Fibroblast of skin of left biceps (primary cell): Measurements from ENCODE around the gene SHF.

Experiments used
- DNase-seq, 2 experiments: peaks; one replicate each; pipeline ENCODE4 v3.0.0-alpha.2; 2013; ENCODE audit warnings: low read depth in 2 of 2

The SHF gene

DNA sequence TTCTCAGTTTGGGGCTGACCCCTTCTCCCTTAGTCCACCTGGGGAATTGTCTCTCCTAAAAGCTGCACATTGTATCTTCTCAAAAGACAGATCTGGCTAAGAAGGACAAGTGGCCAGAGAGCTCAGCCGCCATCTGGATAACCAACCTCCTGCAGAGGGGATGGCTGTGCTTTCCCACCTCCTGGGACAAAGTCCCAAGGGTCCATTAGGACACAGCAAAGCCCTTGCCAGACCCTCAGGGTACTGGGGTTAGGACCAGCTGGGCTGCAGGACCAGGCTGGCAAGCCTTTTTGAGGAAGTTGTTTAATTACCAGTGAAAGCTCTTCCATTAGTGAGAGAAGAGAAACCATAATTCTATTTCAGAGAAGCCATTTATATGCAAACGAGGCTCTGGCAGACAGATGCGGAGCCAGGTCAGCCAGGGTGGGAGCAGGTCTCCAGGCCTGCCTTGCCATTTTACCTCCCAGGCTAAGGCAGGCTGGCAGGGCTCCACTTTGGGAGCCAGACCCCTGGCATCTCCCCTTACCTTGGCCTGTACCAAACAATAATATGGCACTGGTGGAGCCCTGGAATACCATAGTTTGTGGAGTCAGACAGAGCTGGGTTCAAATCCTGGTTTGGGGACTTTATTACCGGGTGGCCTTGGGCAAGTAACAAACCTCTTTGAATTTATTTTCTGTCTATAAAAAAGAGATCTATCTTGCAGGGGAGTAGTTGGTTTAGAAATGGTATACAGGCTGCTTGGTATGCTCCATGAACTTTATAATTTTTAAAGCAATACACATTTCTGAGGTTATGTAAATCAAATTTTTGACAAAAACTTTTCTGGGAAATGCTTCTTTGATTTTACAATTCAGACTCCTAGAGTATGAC is 17.9 kb downstream of the SHF start:
- DNase-seq: no peak

DNA sequence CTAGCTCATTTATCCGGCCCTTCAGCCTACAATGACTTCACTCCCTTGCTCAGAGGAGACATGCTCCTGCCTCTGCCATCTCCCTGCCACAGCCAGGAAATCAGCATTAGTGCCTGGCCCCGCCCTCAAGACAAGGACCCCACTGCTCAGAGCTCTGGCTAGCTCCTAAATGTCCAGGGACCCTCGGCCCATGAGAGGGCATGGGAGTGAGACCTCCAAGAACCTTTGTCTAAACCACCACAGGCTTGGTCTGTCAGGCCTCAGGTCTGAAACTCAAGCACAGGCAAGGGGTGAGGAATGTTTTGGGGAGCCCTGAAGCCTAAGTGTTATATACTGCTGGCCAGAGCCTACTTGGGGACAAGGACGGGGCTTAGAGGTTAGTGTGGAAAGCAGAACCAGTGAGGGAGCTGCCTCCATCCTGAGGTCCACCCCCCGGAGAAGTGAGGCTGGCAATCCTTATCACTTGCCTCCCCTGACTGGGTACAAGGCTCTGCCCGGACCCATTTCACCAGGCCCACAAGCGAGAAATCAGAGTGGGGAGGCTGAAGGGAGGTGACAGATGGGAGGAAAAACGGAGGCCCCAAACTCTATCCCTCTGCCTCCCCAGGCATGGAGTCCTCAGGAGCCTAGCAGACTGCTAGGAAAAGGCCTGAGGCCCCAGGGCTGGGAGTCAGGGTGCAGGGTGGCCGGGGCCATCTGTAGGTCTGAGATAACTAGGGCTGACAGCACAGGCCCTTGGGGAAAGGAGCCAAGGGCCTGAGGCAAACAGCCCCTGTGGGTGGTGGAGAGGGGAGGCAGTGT is 18.8 kb downstream of the SHF start:
- DNase-seq: no peak

DNA sequence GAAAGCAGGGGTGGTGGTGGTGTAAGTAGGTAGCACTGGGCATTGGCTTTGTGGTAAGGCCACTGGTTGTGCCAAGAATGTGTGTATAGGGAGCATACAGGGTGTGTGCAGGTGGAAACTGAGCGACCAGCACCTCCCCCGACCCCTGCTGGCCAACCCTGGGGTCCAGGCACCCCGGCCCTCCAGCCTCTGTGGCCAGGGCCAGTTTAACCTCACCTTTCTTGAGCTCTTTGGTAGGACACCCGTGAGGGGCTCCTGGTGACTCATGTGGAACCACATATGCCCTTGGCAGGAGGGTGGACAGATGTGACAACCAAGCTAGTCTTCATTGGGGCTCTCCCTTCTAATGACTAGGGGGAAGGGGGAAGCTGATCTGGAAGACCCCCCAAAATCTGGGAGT is 19.5 kb downstream of the SHF start:
- DNase-seq: no peak

DNA sequence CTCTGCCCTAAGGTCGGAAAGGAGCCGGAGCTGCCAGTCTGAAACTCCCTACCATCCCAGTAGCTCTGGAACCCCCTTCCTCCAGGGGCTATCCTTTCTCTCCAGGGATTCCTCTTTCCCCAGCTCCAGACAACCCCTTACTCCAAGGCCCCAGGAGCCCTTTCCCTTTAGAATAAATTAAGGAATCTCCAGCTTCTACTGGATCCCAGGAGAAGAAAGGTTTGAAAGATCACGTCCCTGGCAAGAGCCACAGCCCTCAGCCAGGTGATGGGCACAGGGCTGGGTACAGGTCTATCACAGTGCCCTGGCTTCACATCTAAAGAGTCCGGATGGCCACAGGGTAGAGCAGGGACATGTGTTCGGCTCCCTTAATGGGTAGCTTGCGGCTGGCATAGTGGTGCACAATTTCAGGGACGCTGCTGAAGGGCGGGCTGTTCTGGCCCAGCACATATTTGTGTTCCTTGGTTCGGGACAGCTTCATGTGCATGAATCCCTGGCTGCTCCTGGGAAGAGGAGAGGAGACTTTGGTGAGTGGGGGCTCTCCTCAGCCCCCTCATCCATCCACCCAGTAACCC is 20.0 kb downstream of the SHF start:
- DNase-seq: no peak

DNA sequence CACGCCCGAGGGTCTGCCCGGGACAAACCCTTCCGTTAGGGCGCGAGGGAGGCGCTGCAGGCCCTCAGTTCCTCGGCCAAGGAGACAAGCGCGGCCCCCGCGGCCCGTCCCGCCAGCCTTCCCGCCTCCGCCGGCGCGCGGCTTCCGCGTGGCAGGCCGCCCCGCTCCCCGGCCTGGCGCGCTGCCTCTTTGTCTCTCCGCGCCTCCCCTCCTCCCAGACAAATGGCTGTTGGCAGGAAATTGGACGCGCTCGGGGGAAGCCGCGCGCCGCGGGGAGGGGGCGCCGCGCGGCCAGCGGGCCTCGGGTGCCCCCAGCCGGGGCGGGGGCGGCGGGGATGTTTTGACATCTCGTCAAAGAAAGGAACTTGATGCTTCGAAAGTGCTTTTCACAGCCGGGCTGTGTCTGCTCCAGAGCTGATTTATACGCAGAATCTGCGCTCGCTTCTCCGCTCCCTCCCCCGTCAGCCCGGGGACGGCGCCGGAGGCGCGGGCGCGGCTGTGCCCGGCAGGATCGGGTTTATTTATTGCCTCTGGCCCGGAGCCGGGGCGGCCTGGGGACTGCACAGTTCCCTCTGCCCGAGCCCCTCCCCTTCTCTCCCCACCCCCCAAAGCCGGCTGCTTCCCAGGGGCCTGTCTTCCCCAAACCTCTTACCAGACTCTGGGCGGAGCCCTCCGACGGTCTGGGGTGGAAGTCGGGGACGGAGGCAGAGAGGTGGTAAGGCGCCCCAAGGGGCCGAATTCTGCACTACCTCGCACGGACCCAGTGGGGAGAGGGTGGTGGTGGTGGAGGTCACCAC is 20.7 kb downstream of the SHF start:
- peak; percentile 62 to 67 for DNase-seq

DNA sequence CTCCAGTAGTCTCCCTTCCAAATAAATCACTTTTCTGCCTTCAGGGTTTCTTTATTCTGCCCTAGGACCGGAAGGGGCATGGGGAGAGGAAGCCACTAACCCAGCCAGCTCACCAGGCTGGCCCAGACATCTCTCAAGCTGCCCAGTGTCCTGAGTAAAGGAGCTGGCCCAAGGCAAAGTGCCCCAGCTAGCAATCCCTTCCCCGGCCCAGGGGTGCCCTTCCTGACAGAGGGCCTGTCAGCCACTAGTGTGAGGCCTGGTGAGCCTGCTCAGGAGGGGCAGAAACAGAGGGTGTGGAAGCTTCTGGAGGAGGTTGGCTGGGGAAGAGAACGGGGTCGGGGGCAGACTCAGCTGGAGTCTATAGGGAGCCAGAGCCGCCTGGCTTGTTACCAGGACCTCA is 22.2 kb downstream of the SHF start:
- DNase-seq: no peak

DNA sequence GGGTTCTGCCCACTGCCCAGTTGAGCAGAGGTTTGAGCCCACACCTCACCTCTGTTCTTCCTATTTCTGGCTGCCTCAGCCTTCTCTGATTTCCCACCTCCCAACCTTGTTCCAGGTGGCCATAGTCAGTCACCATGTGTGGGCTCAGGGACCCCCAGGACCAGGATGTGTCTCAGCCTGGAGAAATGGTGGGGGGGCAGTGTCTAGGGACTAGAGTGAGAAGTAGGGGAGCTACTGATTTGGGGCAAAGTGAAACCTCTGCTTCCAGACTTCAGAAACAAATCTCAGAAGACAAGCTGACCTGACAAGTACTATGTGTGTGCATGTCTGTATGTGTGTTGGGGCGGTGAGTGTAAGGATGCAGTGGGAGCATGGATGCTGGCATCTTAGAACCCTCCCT is 22.9 kb downstream of the SHF start:
- no peak for DNase-seq

DNA sequence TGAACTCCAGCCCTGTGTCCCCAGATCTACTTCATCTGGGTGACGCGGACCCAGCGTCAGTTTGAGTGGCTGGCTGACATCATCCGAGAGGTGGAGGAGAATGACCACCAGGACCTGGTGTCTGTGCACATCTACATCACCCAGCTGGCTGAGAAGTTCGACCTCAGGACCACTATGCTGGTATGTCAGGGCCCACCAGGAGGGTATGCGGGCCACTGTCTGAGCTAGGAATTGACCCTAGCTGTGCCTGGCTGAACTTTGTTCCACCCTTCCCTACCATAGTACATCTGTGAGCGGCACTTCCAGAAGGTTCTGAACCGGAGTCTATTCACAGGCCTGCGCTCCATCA is 24.3 kb downstream of the SHF start:
- no peak for DNase-seq

DNA sequence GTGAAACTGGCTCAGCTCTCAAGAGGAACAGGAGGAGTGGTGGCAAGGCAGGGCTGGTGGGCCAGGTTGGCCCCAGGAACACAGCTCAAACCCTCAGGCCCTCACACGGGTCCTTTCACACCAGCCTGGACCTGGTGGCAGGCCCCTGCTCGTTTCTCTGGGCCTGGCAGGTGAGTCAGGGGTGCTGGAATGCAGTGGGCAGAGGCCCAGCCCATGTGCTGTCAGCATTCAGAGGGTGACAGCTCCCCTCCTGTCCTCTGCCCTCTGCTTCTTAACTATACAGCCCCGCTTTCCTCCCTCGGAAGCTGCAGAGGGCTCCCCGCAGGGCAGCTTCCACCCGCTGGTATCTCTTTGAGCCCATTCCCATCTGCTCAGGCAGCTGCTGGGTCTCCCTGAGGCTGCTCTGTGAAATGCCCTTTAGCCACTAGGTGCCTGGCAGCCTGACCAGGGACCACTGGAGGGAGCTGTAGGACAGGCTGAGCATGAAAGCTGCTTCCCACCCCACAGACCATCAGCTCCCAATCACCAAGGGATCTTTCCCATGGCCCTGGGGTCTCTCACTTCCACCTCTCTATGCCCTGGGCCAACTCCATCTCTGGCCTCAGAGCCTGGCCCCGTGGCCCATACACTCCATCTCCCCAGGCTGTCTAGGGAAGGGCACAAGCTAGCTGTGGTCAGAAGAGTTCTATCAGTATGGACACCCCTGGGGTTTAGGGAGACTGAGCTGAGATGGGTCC is 24.8 kb downstream of the SHF start:
- DNase-seq: peak; percentile 28 to 39

DNA sequence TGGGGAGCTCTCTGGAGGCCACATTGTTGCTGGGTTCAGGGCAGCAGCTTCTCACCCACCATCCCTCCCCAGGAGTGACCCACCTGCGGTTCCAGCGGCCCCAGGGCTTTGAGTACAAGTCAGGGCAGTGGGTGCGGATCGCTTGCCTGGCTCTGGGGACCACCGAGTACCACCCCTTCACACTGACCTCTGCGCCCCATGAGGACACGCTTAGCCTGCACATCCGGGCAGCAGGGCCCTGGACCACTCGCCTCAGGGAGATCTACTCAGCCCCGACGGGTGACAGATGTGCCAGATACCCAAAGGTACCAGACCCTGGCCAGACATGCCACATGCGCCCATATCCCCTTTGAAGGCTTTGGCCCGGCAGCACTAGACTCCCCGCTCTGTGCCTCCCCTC is 26.1 kb downstream of the SHF start:
- DNase-seq: no peak

DNA sequence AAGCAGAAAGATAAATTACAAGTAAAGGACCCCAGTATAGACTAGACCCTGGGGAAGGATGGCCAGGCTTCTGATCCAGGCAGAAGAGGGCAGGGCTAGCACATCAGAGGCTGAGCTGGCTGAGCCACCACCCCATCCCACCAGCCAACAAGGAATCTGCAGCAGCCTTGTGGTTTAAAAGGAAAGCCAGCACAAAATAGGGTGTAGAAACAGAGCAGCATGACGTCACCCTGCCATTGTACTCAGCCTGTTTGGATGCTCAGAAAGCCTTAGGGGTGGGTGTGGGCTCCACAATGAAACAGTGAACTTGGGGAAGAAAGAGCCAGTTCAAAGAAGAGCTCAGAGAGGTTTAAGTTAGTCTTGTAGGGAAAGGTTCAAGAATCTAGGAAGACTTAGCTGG is 29.8 kb downstream of the SHF start:
- peak; percentile 9 to 20 for DNase-seq

DNA sequence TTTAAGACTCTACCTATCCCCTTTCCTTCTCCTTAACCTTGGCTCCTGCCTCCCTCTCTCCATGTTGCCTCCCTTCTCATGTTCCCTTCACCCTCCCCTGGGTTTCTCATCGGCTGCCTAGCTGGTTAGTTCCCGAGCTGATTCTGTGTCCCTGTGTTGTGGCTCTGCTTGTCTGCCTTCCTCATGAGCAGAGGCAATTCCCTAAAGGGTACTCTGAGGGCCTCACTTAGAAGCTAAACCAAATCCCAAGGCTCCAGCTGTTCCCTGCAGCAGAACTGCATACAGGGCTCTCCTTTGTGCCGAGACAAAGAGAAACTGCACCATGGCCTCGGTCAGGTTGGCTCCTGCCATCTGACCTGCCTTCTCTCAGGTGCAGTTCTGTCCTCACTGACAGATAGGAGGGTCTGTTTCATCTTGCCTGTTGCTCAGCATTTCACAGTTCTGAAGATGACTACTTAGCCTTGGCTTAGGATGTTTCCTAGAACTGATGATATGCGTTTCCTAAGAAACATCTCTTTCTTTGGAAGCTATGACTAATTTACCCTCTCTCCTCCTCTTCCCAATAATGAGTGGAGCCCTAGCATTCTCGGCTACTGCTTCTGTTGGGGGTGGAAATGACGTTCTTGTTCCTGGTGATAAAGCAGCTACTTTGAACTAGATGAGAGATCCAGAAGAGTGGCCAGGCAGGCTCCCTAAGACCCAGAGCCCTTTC is 30.9 kb downstream of the SHF start:
- peak; percentile 21 to 22 for DNase-seq

DNA sequence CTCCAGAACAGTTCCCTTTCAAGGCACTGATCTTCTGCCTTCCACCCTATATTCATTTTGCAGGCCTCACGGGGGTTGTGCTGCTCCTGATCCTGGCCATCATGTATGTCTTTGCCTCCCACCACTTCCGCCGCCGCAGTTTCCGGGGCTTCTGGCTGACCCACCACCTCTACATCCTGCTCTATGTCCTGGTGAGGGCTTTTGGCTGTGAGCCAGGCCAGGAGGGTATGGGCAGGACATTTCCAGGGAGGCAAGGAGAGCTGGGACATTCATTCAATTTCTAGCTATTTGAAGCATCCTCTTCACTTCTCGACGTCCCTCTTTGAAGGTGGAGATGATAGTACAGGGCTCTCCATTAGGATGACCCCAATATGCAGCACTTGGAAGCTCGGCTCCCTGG is 32.0 kb downstream of the SHF start:
- no peak for DNase-seq

DNA sequence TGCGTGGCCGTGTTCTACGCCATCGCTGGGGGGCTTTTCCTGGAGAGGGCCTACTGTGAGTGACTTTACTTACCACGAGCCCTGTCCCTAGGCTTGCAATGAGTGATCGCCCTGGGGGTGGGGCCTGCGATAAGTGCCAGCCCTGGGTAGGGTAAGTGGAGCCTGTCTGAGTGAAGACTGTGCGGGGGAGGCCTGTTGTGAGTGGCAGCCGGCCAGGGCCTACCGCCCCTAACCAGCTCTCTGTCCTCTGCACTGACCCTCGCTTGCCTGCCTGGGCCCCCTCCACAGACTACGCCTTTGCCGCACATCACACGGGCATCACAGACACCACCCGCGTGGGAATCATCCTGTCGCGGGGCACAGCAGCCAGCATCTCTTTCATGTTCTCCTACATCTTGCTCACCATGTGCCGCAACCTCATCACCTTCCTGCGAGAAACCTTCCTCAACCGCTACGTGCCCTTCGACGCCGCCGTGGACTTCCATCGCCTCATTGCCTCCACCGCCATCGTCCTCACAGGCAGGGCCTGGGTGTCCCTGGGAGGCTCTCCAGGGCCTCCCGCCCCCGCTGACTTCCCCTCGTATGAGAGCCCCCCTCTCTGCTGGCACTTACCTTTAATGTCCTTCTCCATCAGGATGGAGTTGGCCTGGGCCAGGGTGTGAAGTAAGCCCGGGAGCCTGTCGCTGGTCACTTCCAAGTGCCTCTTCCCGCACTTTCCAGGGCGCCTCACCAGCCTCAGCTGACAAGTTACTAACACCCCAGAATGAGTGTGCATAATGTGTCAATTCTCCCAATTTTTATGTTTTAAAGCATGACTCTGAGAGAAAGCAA is 35.6 kb downstream of the SHF start:
- DNase-seq: no peak

DNA sequence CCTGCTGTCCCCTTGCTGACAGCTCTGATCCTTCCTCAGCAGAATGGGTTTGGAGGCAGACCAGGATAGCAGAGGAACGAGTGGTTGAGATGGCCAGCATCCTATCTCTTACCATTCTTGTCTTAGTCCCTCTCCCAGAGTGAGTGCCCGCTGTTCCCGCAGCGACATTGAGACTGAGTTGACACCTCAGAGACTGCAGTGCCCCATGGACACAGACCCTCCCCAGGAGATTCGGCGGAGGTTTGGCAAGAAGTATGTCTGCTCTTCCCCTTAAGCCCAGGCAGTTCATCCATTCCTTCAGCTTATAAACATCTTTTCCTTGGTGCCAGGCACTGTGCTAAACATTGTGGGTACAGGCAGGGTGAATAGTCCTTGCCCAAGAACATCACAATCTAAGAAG is 36.8 kb downstream of the SHF start:
- DNase-seq: no peak

DNA sequence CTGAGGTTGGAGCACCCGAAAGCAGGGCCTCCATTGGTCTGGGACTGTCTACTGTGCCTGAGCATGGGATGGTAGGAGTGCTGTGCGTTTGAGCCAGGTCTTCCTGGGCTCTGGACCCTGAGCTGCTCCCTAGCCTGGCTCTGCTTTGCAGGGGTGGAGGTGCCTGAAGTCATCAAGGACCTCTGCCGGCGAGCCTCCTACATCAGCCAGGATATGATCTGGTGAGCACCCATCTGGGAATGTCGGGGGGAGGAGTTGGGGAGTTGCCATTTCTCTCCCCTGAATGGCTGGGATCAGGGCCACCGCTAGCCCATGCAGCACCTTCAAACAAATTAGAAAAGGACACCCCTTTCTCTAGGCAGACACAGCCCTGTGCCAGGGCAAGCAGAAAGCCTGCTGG is 37.3 kb downstream of the SHF start:
- DNase-seq: no peak

DNA sequence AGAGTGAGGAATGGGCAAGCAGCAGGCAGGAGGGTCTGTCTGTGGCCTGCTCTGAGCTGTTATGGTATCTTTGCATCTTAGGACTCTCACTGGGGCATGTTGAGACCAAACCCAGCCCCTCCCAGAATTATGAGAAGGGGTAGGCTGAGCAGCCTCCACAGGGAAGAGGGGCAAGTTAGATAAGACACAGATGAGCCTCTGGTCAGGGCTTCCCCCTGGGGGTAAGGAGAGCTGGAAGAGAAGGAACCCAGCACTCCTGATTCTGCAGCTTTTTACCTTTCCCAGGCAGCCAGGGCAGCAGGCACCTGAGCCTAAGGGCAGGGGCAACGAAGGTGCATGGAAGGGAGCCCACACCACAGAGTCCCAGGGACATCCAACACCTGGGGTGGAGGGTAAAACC is 38.7 kb downstream of the SHF start:
- no peak for DNase-seq

DNA sequence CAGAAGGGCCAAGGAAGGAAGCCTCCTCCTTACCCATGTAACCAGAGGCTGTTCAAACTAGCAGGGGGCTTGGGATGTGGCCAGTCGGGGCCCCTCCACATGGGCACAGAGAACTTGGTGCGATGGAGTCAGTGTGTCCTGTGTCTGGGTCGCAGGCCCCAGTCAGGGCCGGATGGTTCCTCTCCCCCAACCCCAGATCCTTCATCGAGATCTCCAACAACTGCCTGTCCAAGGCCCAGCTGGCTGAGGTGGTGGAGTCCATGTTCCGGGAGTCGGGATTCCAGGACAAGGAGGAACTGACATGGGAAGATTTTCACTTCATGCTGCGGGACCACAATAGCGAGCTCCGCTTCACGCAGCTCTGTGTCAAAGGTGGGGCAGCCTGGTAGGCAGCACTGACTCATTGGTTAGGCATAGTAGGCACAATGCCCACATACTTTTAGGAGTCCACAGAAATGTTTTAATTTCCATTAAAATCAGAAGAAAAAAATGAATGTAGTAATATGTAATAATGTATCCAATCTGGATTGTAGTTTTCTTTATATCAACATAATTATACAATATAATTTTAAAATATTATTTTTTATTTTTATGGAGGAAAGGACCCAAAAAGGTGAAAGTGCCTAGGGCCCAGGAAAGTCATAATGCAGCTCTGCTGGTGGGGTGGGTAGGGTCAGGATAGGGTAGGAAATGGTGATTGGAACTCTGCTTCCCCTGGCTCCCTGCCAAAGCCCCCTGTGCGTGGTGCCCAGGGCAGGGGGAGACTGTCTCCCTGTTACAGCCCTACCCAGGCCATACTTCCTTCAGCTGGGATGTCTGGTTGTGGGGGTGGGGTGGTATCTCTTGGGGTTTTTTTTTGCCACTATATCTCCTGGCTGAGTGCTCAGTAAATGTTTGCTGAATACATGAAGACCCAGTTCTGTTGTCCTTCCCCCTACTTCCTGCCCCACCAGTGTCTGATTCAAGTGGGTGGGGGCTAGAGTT is 39.4 kb downstream of the SHF start:
- no peak for DNase-seq

DNA sequence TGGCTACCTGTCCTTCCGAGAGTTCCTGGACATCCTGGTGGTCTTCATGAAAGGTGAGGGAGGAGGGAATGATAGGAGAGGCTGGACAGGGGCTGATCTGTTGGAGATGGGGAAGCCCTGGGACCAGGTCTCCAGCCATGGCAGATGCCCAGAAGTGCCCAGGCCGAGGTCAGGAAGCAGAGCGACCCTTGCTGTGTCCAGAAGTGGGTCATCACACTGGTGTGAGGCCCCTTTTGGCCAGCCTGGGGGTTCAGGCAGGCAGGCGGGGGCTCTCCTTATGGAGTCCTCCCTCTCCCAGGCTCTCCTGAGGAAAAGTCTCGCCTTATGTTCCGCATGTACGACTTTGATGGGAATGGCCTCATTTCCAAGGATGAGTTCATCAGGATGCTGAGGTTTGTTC is 40.2 kb downstream of the SHF start:
- no peak for DNase-seq
